HG03175 (cell line): ENCODE measurements around the gene ILDR1.

Experiments used
- ATAC-seq: cut with Tn5 transposase; IDR thresholded peaks from one replicate; pipeline ENCODE4 v1.9.1; 2021; ENCODE audit warnings: mild to moderate bottlenecking, moderate library complexity; ENCODE audit not compliant: unreplicated experiment

The ILDR1 gene

DNA sequence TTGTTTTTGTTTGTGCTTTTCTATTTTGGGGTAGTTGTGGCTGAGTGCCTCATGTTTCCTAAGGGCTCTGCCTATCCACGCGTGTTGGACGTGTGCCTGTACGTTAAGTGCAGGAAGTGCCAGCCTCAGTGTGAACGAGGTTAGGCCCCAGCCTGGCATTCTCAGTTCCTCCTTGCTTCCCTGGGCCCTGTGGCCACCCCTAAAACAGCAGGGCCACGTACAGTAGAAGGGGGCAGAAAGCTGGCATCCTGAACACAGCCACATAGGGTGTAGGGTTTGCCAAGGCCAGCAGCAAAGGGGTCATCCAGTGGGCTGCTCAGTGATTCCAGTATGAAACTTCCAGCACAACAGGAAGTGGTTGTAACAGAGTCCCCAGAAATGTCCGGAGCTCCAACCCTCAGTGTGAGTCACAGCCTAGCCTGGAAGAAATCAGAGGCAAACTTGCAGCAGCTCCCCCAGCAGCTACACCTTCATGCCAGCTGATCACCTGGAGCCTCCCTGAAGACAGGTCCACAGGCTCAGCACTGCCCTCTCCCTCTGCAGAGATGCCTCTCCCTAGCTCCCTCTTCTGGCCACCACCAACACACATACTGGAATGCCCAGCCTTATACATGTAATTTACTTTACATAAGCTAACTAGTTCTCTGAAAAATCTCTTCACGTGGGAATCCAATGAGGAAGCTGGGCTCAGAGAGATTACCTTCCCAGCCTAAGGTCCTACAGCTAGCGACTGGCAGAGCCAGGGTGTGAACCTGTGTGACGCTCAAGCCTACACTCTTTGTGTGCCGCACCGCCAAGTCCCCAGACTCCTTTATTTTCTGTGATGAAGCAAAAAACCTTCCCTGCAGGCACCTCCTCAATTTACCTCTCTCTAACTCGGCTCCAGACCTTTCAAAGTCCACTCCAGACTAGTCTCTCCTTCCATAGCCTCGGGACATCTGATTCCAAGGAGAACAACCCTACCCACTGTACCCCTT lies 26.6 kb downstream of the ILDR1 start:
- peak; percentile 35 for ATAC-seq

DNA sequence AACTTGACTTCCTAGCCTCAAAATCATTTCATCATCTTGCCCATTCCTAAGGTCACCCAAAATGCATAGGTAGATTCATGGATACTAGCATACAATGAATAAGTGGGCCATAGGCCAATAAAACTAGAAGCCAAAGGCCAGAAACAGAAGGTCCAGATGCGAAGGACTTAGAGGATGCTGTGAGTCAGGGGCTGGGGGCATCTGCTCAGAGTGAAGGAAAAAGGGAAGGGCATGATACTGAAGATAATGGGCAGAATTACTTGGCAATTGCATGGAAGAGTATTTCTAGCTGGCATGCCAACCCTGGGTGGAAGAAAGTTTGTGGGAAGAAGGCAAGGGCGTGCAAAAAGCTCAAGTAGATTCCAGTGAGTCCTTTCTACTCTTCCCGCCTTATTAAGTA lies 27.5 kb downstream of the ILDR1 start:
- no peak for ATAC-seq

DNA sequence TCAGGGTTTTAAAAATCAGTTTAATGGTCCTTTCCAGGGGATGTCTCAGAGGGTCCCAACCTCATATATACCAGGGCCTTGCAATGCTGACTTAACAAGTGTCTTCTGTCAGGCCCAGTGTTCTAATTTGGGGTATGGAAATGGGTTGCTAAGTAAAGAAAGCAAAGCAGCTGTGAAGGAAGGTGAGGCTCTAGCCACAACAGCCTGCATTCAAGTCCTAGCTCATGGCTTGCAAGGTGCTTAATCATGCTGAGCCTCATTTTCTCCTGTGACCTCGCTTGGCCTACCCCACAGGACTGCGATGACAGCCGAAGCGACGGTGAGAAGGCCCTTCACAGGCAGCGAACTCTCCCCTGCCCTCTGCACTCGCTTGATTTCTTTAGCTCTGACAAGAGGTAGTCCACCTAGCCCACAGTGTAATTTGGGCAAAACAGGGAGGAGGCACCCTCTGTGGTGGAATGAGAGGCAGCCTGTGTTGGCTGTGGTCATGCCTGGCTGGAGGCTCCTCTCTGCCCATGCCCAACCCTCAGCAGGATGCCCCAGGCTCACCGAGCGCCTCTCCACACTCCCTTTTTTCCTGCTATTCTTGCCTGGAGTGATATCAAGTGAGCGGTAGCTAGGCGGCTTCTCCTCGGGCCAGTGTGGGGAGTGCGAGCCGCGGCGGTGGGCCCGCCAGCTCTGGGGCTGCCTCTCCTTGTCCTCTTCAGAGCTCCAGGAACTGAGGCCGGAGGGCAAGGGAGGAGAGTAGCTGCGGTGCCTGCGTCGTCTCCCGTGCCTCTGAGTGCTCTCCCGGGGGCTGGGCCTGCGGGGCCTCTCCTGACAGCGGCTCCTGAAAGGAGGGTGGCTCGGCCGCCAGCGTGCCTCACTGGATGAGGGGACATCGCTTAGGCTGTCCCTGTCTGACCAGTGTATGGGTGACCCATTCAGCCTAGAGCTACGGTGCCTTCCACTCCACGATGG lies 29.2 kb downstream of the ILDR1 start:
- peak; percentile 64 for ATAC-seq

DNA sequence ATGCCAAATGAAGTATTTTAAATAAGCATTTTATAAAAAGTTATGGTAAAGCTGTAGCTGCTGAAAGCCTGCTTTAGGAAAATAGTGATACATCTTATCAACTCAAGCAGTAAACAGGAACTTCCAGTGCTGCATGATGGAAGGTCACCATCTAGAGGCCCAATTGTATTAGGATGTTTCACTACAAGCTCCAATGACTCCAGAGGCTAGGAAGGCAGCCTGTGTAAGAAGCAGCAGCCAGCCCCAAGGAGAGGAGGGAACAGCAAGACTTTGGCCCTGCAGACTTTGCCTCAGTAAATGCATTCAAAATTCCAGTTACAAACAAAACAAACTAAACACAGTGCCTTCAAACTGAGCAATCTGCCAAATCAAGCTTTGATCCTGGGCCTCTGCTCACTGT lies 32.1 kb downstream of the ILDR1 start:
- ATAC-seq: no peak

DNA sequence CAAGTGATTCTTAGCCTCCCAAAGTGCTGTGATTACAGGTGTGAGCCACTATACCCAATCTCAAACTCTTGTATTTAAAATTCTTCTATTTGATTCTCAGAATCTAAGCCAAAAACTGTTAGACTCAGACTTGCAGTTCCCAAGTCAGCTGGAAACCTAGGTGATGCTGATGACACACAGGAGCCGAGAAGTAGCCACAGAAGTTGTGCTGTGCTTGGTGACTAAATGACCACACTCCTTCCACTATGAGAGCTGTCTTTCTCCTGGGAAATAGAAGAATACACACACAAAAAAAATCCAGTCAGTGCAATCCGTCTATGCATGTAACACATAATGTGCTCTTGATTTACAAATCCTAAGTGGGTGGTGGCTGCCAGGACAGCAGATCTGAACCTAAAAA lies 33.9 kb downstream of the ILDR1 start:
- no peak for ATAC-seq

DNA sequence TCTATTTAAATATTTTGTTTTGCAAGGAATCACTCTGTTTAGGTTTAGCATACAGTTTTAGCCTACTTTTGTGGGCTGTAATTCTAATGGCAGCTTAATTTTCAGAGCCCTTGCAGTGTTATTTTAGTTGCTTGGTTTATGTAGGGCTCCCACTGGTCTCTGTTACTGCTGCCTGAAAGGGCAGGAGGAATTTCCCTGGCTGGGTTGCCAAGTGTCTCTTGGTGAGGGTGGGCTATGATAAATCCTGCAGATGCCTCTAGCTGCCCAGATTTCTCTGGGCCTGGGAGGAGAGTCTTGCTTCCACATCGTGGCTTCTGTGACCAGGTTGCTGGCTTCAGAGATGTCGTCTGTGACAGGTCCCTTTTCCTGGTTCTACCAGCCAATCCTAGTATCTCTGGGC lies 36.2 kb downstream of the ILDR1 start:
- ATAC-seq: no peak

DNA sequence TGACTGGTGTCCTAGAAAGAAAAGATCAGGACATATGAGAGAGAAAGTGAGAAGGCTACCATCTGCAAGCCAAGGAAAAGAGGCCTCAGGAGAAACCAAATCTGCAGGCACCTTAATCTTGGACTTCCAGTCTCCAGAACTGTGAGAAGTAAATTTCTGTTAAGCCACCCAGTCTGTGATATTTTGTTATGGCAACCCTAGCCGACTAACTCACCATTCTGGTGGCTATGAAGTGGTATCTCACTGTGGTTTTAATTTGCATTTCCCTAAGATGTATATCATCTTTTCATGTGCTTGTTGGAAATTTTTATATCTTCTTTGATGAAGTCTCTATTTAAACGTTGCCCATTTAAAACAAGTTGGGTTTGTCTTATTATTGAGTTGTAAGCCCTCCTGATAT lies 40.6 kb downstream of the ILDR1 start:
- peak; percentile 42 for ATAC-seq

DNA sequence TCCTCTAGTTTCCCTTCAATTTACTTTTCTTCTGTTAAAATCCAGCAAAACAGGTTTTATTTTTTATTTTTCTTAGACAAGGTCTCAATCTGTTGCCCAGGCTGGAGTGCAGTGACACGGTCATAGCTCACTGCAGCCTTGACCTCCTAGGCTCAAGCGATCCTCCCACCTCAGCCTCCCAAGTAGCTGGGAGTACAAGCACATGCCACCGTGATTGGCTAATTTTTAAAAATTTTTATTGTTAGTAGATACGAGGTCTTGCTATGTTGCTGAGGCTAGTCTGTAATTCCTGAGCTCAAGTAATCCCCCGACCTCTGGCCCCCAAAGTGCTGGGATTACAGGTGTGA lies 41.6 kb downstream of the ILDR1 start:
- peak; percentile 32 for ATAC-seq

DNA sequence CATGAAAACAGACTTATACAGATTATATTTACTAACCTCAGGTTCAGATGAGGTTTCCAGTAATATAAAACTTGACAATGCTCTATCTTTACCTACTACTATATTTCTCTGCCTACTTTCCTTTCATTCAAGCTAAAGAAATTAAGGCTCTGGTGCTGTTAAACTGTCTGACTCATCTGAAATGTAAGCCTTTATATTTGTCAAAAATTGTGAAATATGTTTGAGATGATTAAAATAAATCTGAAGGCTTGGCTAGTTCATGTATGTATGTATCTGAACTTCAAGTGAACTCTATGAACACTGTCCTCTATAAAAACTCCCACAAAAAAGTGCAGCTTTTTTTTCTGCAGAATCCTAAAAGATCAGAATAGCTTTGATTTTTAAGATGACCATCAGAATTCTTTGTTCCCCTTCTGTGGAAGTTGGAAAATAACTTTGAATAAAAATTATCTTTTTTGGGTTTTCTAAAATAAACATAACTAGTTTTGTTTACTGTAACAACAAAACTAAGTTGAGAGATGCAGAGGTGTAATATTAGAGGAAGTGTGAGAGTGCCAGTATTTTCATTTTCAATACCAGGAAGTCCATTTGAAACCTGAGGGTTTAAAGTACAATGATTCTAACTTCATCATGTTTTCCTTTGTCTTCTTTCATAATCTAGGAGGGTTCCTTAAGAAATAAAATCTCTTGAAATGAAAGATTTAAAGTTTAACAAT lies 42.2 kb downstream of the ILDR1 start:
- peak; percentile 84 for ATAC-seq

DNA sequence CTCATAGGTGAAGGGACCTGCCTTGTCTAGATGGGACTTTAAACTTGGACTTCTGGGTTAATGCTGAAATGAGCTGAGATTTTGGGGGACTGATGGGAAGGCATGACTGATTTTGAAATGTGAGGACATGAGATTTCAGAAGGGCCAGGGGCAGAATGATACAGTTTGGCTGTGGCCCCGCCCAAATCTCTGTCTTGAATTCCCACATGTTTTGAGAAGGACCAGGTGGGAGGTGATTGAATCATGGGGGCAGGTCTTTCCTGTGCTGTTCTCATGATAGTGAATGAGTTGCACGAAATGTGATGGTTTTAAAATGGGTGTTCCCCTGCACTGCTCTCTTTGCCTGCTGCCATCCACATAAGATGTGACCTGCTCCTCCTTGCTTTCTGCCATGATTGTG lies 42.8 kb downstream of the ILDR1 start:
- no peak for ATAC-seq

DNA sequence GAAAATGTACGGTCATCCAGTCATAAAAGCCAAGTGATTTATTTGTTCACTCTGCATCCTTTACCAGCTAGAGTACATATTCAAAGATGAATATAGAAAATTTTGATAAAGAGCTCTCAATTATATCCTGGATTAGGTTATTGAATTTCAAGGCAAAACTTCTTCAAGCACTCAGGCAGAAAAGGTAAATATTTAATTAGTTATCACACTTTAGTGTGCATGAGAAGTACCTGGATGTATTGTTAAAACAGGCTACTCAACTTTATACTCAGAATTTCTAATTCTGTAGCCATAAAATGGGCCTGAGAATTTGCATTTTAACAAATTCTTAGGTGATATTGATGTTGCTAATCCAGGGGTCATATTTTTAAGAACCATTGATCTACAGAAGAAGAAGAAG lies 45.3 kb downstream of the ILDR1 start:
- ATAC-seq: no peak

DNA sequence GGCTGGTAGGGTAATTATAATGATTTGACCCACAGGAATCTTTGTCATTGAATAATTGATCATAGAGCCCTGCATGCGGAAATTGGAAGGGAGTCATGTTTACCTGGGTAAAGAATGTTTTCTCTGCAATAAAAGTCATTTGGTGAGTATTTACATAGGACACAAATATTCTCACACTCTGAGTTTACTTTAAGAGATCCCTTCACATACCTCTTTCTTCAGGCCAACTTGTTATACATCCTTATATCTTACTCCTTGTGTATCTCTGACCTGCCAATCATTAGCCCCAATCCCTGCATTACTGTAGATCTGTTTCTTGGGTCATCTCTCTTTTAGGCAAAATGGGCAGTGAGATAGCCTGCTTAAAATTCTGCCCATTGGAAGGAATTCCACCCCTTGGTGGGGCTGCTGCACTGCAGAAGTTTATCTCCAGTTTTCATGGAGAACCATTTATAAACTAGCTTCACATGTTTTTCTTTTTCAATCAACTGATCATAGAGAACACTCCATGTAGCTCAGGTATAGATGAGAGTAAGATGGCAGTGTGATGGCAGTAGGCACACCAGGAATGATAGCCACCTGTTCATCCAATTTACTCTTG lies 46.2 kb downstream of the ILDR1 start:
- no peak for ATAC-seq

DNA sequence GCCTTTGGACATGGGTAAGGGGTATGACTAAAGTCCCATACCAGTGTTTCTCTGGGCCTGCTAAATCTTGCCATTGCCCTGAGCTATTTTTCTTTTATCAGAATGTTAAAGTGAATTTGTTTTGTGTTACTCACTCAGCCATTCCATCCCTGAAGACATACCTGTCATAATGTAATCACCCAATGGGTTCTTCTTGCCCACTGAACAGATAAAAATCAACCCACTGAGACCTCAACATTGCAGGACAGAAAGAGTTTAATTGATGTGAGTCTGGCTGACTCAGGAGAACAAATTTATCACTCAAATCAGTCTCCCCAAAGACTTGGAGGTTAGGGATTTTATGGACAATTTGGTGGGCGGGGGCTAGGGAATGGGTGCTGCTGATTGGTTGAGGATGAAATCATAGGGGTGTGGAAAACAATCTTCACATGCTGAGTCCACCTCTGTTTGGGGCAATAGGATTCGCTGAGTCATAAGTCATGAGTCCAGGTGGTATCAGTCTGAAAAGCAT lies 47.4 kb downstream of the ILDR1 start:
- no peak for ATAC-seq

DNA sequence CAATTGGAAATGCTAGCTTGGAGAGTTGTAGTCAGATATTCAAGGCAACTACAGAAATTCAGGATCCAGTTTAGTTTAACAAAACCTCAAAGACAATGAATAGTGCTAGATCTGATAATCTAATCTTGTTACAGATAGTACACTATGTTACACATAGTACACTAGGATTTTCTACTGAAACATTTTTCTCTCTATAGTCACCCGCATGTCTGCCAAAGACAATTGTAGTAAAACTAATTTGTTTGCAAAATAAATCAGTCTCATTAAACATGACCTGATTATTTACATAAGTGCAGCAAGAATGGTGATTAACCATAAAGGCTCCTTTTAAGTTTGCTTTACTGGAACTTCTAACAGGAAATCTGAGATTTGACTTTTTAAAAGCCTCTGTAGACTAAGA lies 52.0 kb downstream of the ILDR1 start:
- ATAC-seq: no peak

DNA sequence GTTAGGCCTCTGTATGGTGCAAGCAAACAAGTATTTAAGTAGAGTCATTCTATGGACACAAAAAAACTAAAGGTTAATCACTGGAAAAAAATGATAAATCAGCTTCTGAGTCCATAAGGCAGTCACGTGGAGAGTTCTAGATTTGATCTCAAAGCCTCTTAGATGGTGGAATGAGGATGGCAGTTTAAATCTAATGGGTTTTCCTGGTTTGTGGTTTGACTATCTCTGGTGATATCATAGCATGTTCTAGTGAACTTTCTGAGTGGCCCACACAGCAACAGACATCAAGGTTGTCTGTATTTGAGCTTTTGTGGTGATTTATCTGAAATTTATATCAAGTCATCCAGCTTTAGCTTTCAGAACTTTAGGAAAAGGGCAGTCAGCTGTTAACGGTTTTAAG lies 52.4 kb downstream of the ILDR1 start:
- ATAC-seq: no peak

DNA sequence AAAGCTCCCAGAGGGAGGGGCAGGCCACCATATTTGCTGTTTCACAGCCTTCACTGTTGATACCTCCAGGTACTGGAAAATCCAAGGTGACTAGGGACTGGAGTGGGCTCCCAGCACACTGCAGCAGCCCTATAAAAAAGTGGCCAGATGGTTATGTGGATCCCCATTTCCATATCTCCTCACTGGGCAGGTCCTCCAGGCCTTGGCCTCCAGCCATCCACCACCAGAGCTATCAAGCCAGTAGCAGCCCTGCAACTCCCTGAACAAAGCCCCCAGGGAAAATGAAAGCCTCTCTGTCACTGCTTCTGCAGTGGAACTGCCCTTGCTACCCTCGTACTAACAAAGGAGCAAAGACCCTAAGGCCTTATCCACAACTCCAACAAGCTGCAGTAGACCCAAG lies 58.4 kb downstream of the ILDR1 start:
- no peak for ATAC-seq

DNA sequence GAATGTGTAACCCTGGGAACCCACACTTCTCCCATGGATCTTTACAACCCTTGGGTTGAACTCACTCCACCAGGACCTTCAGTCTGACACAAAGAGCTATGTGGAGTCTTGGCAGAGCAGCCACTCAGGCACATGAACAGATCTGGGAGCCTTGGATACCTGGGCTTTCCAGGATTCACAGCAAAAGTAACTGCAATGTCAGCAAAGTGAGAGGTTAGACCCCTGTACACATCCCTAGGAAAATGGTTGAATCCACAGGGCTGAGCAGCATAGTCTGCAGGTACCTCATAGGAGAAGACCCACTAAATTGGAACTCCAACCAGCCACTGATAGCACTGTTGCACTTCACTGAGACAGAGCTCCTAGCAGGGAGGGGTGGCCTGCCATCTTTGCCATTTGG lies 59.6 kb downstream of the ILDR1 start:
- ATAC-seq: no peak

DNA sequence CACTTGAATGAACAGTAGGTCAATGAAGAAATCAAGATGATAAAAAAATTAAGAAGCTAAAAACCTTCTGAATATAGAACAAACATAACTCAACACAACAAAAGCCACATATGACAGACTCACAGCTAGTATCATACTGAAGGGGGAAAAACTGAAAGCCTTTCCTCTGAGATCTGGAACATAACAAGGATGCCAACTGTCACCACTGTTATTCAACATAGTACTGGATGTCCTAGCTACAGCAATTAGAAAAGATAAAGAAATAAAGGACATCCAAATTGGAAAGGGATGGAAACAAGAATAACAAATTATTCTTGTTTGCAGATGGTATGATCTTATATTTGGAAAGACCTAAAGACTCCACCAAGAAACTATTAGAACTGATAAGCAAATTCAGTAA lies 60.8 kb downstream of the ILDR1 start:
- ATAC-seq: no peak

DNA sequence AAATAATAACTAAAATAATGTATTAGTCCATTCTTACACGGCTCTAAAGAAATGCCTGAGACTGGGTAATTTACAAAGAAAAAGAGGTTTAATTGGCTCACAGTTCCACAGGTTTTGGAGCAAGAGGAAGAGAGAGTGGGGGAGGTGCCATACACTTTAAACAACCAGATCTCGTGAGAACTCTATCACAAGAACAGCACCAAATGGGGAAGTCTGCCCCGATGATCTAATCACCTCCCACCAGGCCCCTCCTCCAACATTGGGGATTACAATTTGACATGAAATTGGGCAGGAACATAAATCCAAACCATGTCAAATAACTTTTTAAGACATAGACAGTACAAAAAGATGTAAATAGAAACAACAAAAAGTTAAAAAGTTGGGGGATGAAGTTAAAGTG lies 63.2 kb downstream of the ILDR1 start:
- ATAC-seq: no peak

DNA sequence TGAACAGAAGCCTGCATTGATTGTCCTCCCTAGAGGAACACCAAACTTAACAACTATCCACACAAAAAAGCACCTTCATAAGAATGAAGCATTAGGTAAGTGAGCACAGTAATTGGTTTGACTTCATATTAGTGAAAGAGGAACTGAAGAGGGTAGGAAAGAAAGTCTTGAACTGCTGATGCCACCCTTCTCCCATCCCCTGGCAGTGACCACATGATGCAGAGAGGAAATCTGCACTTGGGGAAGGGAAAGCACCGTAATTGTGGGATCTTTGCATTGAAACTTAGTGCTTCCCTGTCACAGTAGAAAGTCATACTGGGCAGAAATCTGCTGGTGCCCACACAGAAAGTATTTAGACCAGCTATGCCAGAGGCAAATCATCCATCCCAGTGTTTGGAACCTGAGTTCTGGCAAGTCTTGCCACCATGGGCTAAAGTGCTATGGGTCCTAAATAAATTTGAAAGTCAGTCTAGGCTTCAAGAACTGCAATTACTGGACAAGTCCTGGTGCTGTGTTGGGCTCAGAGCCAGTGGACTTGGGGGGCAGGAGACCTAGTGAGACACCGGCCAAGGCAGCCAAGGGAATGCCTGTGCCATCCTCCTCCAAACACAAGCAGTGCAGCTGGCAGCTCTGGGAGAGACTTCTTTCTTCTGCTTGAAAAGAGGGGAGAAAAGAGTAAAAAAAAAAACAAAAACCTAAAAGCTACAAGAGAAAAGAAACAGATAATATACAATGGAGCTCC lies 64.2 kb downstream of the ILDR1 start:
- ATAC-seq: no peak
